Adipocyte (in vitro differentiated cells): ENCODE data around the gene RUNDC3A.
A peak's percentile ranks its signal among the peaks of the same experiment; 100 is the strongest.

Experiments
- DNase-seq: peaks from one replicate; pipeline ENCODE4 v3.0.0-alpha.2; 2015; ENCODE audit warnings: low read depth
- H3K27me3 ChIP-seq: replicated peaks from 2 replicates; pipeline ENCODE4 v1.7.0; 2013; ENCODE audit warnings: mild to moderate bottlenecking, low read length, moderate library complexity; ENCODE audit not compliant: control insufficient read depth, insufficient read depth
- H3K36me3 ChIP-seq: 2 replicates; pipeline ENCODE4 v1.7.0; 2013; ENCODE audit warnings: low read length, mild to moderate bottlenecking, moderate library complexity; ENCODE audit not compliant: control insufficient read depth, insufficient read depth, severe bottlenecking
- H3K4me1 ChIP-seq: 2 replicates; pipeline ENCODE4 v1.7.0; 2013; ENCODE audit warnings: mild to moderate bottlenecking, low read length, moderate library complexity; ENCODE audit not compliant: control insufficient read depth, insufficient read depth
- H3K4me3 ChIP-seq: 2 replicates; pipeline ENCODE4 v1.7.0; 2013; ENCODE audit warnings: mild to moderate bottlenecking, low read length, moderate library complexity
- H3K9ac ChIP-seq: 2 replicates; pipeline ENCODE4 v1.7.0; 2013; ENCODE audit warnings: mild to moderate bottlenecking, low read length, moderate library complexity
- H3K9me3 ChIP-seq: 2 replicates; pipeline ENCODE4 v1.7.0; 2013; ENCODE audit warnings: mild to moderate bottlenecking, low read length, moderate library complexity; ENCODE audit not compliant: control insufficient read depth

RUNDC3A gene

DNA sequence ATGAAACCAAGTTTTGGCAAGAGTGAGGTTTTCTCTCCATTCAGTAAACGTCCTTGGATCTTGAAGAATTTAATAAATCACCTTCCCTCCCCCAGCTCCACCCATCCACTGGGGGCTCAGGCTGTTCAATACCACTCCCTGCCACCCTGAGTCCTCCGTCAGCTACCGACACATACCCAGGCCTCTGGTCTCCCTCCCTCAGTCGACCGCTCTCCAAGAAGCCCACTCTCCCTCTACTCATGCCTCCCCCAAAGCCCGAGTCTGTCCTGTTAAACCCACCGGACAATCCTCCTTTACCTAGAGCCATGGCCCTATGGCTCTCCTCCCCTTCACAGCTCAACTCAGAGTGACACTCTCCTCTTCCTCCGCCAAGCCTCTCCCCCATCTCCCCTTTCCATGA, 20.8 kb upstream of the RUNDC3A start:
- Histone ChIP-seq H3K9me3 (no peaks in the 10 kb centered on the region), H3K4me1 (no peaks in the 10 kb centered on the region), H3K9ac (no peak overlapping the region), H3K36me3 (no peaks in the 10 kb centered on the region), H3K27me3 (peaks cover 25% of the 10 kb centered on the region), H3K4me3 (no peak overlapping the region)
- DNase-seq, result no peak

DNA sequence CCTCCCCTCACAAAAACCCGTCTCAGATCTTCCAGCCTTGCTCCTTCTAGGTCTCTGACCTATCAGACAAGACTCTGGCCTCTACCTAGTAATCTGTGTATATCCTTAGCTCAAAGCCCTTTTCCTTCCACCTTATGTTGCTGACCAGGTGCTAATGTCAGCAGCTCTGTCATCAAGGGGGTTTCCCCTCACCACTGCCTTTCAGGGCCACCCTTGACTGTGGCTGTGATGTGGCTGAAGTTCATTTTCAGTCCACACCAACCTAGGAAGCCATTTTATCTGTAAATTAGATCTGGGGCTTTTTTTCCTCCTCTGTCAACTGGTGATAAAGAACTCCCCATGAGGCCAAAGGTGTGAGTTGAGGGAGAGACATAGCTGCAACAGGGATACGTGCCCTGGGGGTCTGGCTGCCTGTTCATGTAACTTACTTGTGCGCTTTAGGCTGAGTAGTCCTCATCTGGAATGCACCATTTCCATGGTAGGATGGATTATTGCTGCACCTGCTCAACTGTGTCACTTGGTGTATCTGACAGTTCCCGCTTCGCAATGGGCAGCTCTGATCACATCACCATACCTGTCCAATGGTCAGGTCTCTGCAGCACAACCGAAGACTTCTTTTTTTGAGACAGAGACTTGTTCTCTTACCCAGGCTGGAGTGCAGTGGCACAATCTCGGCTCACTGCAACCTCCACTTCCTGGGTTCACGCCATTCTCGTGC, 14.7 kb upstream of the RUNDC3A start:
- H3K9ac ChIP-seq, result no peak overlapping the region
- H3K4me3 ChIP-seq, result no peak overlapping the region
- H3K36me3 ChIP-seq, result no peaks in the 10 kb centered on the region
- DNase-seq, result no peak
- peaks cover 32% of the 10 kb centered on the region for H3K27me3 ChIP-seq
- no peaks in the 10 kb centered on the region for H3K4me1 ChIP-seq
- no peaks in the 10 kb centered on the region for H3K9me3 ChIP-seq

DNA sequence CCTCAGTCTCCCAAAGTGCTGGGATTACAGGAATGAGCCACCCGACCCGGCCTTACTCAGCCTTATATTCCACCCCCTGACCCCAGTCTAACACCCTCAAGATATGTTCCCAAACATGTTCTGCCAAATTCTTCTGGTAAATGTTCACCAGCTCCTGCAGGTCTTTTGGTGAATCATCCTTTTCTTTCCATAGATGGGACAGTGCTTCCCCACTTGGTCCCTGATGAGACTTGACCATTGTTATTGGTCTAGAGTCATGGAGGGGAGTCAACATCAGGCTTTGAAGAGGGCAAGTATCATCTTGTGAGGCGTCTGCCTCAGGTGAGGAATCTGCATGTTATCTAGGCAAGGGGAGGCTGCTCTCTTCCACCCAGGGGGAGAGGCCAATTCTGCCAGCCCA, 10.4 kb upstream of the RUNDC3A start:
- H3K36me3 ChIP-seq, result no peaks in the 10 kb centered on the region

DNA sequence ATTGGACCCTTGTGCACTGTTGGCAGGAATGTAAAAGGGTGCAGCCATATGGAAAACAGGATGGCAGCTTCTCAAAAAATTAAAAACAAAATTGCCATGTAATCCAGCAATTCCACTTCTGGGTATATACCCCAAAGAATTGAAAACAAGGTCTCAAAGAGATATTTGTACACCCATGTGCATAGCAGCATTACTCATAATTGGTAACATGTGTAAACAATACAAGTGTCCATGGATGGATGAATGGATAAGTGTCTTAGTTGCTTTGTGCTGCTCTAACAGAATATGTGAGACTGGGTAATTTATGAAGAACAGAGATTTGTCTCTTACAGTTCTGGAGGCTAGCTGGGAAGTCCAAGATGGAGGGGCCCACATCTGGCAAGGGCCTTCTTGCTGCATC, 3.8 kb upstream of the RUNDC3A start:
- H3K27me3 ChIP-seq, result peaks cover 50% of the 10 kb centered on the region
- no peaks in the 10 kb centered on the region for H3K36me3 ChIP-seq
- no peaks in the 10 kb centered on the region for H3K9me3 ChIP-seq
- DNase-seq, result no peak
- H3K4me1 ChIP-seq, result no peaks in the 10 kb centered on the region
- H3K4me3 ChIP-seq, result no peak overlapping the region
- no peak overlapping the region for H3K9ac ChIP-seq

More for the DNA sequence above, 10.4 kb upstream of the RUNDC3A start:
- Histone ChIP-seq H3K9me3 (no peaks in the 10 kb centered on the region), H3K9ac (no peak overlapping the region), H3K4me1 (no peaks in the 10 kb centered on the region), H3K4me3 (no peak overlapping the region), H3K27me3 (peaks cover 32% of the 10 kb centered on the region)
- DNase-seq, result no peak

DNA sequence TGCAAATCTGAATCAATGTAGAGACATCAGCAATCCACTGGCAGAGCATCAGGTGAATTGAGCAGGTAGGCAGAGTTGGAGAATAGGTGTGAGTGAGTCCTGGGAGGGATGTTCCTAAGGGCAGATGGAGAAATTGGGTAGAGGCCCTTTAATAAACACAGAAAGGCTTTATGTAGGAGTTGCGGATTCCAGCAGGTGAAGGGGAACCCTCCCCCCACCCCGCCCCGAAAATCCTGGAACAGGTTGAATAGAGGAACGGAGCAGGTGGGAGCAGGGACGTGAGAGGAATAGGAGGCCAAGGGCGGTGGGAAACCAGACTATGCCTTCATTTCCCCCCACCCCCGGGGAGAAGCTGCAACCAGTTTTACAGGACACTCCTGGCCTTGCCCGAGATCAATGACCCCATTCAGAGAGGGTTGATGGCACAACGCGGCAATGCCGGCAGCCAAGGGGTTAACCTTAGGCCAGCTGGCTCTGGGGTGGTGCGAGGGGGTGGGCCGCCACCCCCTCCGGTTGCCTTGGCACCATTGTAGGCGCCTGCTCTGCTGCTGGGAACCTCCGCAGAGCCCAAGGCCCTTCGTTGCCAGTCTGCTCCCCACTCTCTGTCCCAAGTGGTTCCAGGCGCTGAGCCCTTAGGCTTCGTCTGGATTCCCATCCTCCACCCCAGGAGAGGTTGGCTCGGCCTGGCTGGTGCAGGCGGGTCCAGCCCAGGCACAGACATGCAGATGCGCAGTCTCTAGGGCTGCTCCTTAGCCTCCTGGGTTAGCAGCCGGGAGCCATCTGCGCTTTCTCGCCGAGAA, 814 bp upstream of the RUNDC3A start:
- no peak overlapping the region for H3K9ac ChIP-seq
- H3K4me3 ChIP-seq, result no peak overlapping the region
- H3K4me1 ChIP-seq, result no peaks in the 10 kb centered on the region
- DNase-seq, result peak; percentile 73
- no peaks in the 10 kb centered on the region for H3K9me3 ChIP-seq
- H3K27me3 ChIP-seq, result peaks cover 55% of the 10 kb centered on the region
- H3K36me3 ChIP-seq, result no peaks in the 10 kb centered on the region

DNA sequence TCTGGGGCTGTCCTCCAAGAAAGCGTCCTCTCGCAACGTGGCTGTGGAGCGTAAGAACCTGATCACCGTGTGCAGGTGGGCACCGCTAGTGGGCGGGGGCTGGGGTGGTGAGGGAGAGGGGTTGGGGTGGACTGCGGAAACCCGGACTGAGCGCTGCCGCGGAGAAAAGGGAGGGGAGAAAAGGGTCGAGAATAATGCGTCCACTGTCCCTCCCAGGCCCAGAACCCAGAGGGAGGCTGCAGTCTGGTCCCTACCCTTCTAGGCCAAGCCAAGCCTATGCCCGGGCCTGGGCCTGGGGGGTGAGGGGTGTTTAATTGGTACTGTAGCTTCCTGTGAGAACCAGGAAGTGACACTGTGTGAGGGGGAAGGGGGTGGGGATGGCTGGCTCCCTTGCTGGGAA, 464 bp downstream of the RUNDC3A start:
- no peaks in the 10 kb centered on the region for H3K36me3 ChIP-seq
- no peaks in the 10 kb centered on the region for H3K9me3 ChIP-seq
- DNase-seq, result no peak
- peaks cover 50% of the 10 kb centered on the region for H3K27me3 ChIP-seq
- no peak overlapping the region for H3K4me3 ChIP-seq
- no peaks in the 10 kb centered on the region for H3K4me1 ChIP-seq
- no peak overlapping the region for H3K9ac ChIP-seq

DNA sequence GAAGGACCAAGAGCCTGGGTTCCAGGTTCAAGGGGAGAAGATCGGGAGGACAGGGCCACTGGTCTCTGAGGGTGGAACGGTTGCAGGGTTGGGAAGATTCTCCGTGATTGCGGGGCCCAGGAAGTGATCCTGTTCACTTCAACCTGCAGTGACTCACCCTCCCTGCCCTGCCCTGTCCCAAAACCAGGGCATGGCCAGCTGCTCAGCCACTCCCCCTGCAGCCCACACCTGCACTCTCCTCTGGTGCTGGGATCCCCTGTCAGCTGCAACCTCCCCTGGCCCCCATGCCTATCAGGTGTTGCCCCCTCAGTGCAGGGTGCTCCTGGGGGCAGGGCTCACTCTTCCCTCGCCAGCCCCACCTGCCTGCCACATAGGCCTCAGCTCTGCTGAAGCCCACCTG, 1.1 kb downstream of the RUNDC3A start:
- no peak overlapping the region for H3K9ac ChIP-seq
- H3K4me3 ChIP-seq, result no peak overlapping the region
- H3K4me1 ChIP-seq, result no peaks in the 10 kb centered on the region
- no peaks in the 10 kb centered on the region for H3K36me3 ChIP-seq
- no peaks in the 10 kb centered on the region for H3K9me3 ChIP-seq
- H3K27me3 ChIP-seq, result peaks cover 51% of the 10 kb centered on the region
- DNase-seq, result no peak

DNA sequence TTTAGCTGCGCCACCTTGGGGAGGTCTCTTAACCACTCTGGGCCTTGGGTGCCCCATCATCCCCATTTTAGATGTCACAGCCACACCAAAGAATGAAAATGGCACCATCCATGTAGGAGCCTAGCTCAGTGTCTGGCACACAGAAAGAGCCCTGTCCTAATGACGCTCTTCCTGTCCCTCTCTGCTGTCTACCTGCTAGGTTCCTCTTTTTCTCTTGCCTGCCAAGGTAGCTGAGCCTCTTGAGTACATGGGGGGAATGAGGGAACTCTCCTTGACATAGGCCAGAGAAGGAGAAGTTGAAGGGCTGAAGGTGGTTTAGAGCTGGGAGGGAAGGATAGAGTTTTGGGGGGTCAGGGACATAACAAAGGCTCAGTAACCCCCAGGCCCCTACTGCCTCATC, 1.8 kb downstream of the RUNDC3A start:
- no peaks in the 10 kb centered on the region for H3K9me3 ChIP-seq
- H3K9ac ChIP-seq, result no peak overlapping the region
- H3K4me3 ChIP-seq, result no peak overlapping the region
- no peak for DNase-seq
- no peaks in the 10 kb centered on the region for H3K4me1 ChIP-seq
- no peaks in the 10 kb centered on the region for H3K36me3 ChIP-seq
- H3K27me3 ChIP-seq, result peaks cover 51% of the 10 kb centered on the region

DNA sequence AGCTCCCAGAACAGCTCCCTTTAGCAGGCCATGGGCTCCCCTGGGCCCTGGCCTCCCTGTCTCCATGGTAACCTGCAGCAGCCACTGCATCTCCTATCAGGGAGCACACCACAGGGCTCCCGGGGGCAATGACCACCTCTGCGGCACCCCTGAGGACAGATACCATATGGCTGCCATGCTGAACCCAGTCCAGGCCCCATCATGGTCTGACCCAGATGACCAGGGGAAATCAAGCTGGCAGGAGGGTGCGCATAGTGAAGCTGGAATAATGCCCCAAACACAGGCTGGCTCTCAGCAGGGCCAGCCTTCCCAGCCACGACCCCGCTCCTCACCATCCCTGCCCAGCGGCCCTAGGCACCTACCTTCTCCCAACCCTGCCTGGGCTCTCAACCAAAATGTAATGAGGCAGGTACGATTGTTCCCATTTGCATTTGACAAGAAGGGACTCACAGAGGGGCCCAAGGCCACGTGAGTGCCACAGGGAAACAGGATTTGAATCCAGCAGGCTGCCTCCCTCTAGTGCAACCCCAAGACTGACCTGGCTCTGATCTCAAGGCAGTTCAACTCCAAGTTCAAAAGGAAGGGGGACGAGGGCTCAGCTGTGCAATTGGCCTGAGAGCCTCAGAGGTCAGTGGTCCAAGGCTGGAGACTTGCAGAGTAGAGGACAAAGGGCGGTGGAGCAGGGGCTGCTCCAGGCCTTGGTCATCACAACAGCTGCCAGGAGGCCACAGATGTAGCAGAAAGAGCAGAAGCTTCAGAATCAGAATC, 2.4 kb downstream of the RUNDC3A start:
- Histone ChIP-seq H3K4me3 (no peak overlapping the region), H3K9me3 (no peaks in the 10 kb centered on the region), H3K4me1 (no peaks in the 10 kb centered on the region), H3K9ac (no peak overlapping the region), H3K36me3 (no peaks in the 10 kb centered on the region), H3K27me3 (peaks cover 53% of the 10 kb centered on the region)
- DNase-seq, result no peak

DNA sequence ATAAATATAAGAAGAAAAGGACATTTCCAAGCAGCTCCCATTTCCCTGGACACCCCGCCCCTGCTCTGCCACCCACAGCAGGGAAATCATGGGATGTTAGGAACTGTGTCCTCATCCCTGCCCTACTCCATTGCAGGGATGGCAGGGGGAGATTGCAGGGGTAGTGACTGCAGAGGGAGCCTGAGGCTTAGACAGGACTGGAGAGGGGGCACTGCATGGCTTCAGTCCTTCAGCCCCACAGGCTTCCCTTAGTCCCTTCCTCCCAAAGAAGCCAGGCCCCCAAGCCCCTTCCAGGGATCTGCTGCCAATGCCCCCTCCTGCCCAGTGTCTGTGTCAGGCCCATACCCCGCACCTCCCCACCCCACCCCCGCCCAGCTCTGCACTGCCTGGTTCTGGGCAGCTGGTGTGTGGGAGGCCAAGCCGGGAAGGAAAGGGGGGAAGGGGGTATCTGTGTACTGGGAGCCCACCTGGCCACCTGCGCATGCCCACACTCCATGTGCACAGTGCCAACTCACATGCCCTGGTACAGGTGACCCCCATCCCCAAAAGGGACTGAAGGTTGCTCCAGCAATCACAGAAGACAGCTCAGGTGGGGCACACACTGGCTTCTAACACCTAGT, 3.3 kb downstream of the RUNDC3A start:
- Histone ChIP-seq H3K36me3 (no peaks in the 10 kb centered on the region), H3K4me1 (peaks cover 3% of the 10 kb centered on the region), H3K27me3 (peaks cover 54% of the 10 kb centered on the region), H3K9me3 (no peaks in the 10 kb centered on the region), H3K9ac (no peak overlapping the region), H3K4me3 (no peak overlapping the region)
- no peak for DNase-seq
